GM21447 (cell line): ENCODE results near the gene FNIP1.
A peak's percentile ranks its signal among the peaks of the same experiment; 100 is the strongest.
"Not testable (repeated sequence)": the region's sequence is repeated elsewhere in the genome, so short reads cannot be mapped to it uniquely, and the experiment has no call there.

ENCODE experiments used
- ATAC-seq: cut with Tn5 transposase; IDR thresholded peaks from one replicate; pipeline ENCODE4 v1.9.1; 2021; ENCODE audit not compliant: unreplicated experiment

The FNIP1 gene

GRCh38 chr5:131693894-131694293, 102.9 kb downstream of the FNIP1 start:
- ATAC-seq = no peak

GRCh38 chr5:131685516-131686171, 111.2 kb downstream of the FNIP1 start:
- ATAC-seq = no peak

- no peak for ATAC-seq
Measured at GRCh38 chr5:131684595-131684994, 112.2 kb downstream of the FNIP1 start.

GRCh38 chr5:131684051-131684450, 112.8 kb downstream of the FNIP1 start:
- no peak for ATAC-seq

GRCh38 chr5:131682826-131683225, 114.0 kb downstream of the FNIP1 start:
- ATAC-seq = no peak

GRCh38 chr5:131682175-131682574, 114.6 kb downstream of the FNIP1 start:
- no peak for ATAC-seq

- ATAC-seq = no peak
Measured at GRCh38 chr5:131679911-131680310, 116.9 kb downstream of the FNIP1 start.

- not testable (repeated sequence) for ATAC-seq
Measured at GRCh38 chr5:131678273-131678672, 118.5 kb downstream of the FNIP1 start.

- ATAC-seq = no peak
Measured at GRCh38 chr5:131677115-131677514, 119.7 kb downstream of the FNIP1 start.

- ATAC-seq = peak; percentile 18
Measured at GRCh38 chr5:131672776-131673175, 124.0 kb downstream of the FNIP1 start.

GRCh38 chr5:131671994-131672655, 124.7 kb downstream of the FNIP1 start:
- no peak for ATAC-seq

GRCh38 chr5:131671409-131671808, 125.4 kb downstream of the FNIP1 start:
- peak; percentile 61 for ATAC-seq

- no peak for ATAC-seq
Measured at GRCh38 chr5:131664929-131665328, 131.9 kb downstream of the FNIP1 start.

GRCh38 chr5:131661933-131662332, 134.9 kb downstream of the FNIP1 start:
- no peak for ATAC-seq

GRCh38 chr5:131659841-131660240, 137.0 kb downstream of the FNIP1 start:
- no peak for ATAC-seq

- ATAC-seq = no peak
Measured at GRCh38 chr5:131659290-131659689, 137.5 kb downstream of the FNIP1 start.

GRCh38 chr5:131654776-131655175, 142.0 kb downstream of the FNIP1 start:
- no peak for ATAC-seq

GRCh38 chr5:131654309-131654708, 142.5 kb downstream of the FNIP1 start:
- ATAC-seq = no peak

GRCh38 chr5:131649161-131649560, 147.7 kb downstream of the FNIP1 start:
- no peak for ATAC-seq

GRCh38 chr5:131647048-131647769, 149.6 kb downstream of the FNIP1 start:
- ATAC-seq = peak; percentile 70

GRCh38 chr5:131644822-131645221, 152.0 kb downstream of the FNIP1 start:
- ATAC-seq = no peak

GRCh38 chr5:131644370-131644769, 152.4 kb downstream of the FNIP1 start:
- no peak for ATAC-seq
